Measurements from ENCODE around the gene SLC35F4. TPM values are rescaled to one million over a fixed set of nuclear protein-coding genes. Genes with fewer than 3 reads are reported as not detected.

Gene SLC35F4
- total RNA-seq, 1 experiment from 2014 or later, result not detected

- no peak overlapping the region for H3K27ac Mint-ChIP-seq
- H3K4me3 Mint-ChIP-seq, result no peak overlapping the region
- Histone ChIP-seq H3K4me2 (ENCODE audit: insufficient read depth, insufficient read length, low read length) (no peak overlapping the region), H2BK12ac (ENCODE audit: insufficient read length, low read depth, low read length) (no peak overlapping the region), H3K9me3 (ENCODE audit: control insufficient read depth, low read depth, low read length) (peaks cover 9% of the 10 kb centered on the region), H2BK120ac (ENCODE audit: low read depth, low read length, poor library complexity, severe bottlenecking) (no peak overlapping the region), H3T11ph (ENCODE audit: low read length) (no peak overlapping the region), H3K23ac (ENCODE audit: insufficient read length, low read depth, low read length) (no peak overlapping the region), H3K4me1 (ENCODE audit: insufficient read depth, low read length) (no peaks in the 10 kb centered on the region), H2BK20ac (ENCODE audit: low read depth, low read length, poor library complexity, severe bottlenecking) (no peak overlapping the region), H3K4ac (ENCODE audit: low read depth, low read length) (no peak overlapping the region), H3K27ac (ENCODE audit: insufficient read length, low read depth, low read length) (no peak overlapping the region), H3K9ac (ENCODE audit: extremely low read depth, insufficient read length, low read length) (no peak overlapping the region), H2BK5ac (ENCODE audit: insufficient read length, low read length) (no peak overlapping the region), H3K27me3 (ENCODE audit: insufficient read depth, low read length) (no peaks in the 10 kb centered on the region), H4K8ac (replicated peaks; ENCODE audit: insufficient read length, low read depth, low read length) (no peak overlapping the region), H2AFZ (ENCODE audit: low read length) (no peak overlapping the region), H3K18ac (ENCODE audit: insufficient read length, low read depth, low read length) (no peak overlapping the region), H3K79me2 (ENCODE audit: insufficient read depth, low read length) (no peaks in the 10 kb centered on the region), H4K5ac (ENCODE audit: insufficient read length, low read depth, low read length) (no peak overlapping the region), H2AK5ac (ENCODE audit: insufficient read length, low read length) (no peak overlapping the region), H3K23me2 (ENCODE audit: insufficient read length, low read depth, low read length, poor library complexity, severe bottlenecking) (no peaks in the 10 kb centered on the region), H4K20me1 (ENCODE audit: control insufficient read depth, insufficient read depth, insufficient read length) (no peaks in the 10 kb centered on the region), H3K56ac (ENCODE audit: insufficient read length, low read depth, low read length) (no peak overlapping the region), H4K91ac (ENCODE audit: insufficient read length, low read depth, low read length) (no peak overlapping the region), H3K14ac (ENCODE audit: insufficient read depth, low read length) (no peak overlapping the region), H3K79me1 (ENCODE audit: insufficient read depth, low read depth, low read length, poor library complexity, severe bottlenecking) (no peaks in the 10 kb centered on the region), H2BK15ac (ENCODE audit: low read depth, low read length) (no peak overlapping the region)
- H3K27me3 Mint-ChIP-seq (ENCODE audit: low read depth), result no peaks in the 10 kb centered on the region
- no CpG with 5 or more reads among the region's 1 CpG for WGBS (ENCODE audit: extremely low coverage, insufficient read length, low lambda C conversion rate)
- no peak for DNase-seq
- no peaks in the 10 kb centered on the region for H3K4me1 Mint-ChIP-seq
- no peak for TF ChIP-seq CTCF (conservative IDR thresholded peaks at IDR 0.05)
- H3K9me3 Mint-ChIP-seq, result peaks cover 6 to 9% of the 10 kb centered on the region in 2 experiments; a peak in 3 of 5 replicates
- peaks cover 0 to 12% (median 0%) of the 10 kb centered on the region in 3 experiments; a peak in 2 of 7 replicates for H3K36me3 Mint-ChIP-seq (ENCODE audit: insufficient read depth in 1 of 3, low read depth in 3 of 3)
These were observed 206.8 kb downstream of the SLC35F4 start for GRCh38 chr14:57659052-57659451.
